ENCODE results near the gene SNAPC1.

The SNAPC1 gene

GRCh38 chr14:61812347-61813095, 50.3 kb downstream of the SNAPC1 start, which contains the start of gene SYT16:
Gene SYT16 (plus strand): TSS chr14:61812703.
- no peak for DNase-seq (ENCODE audit: low read depth)

- DNase-seq (ENCODE audit: low read depth): no peak
Observed at GRCh38 chr14:61813096-61813606, 50.9 kb downstream of the SNAPC1 start.

GRCh38 chr14:61822458-61822857, 60.2 kb downstream of the SNAPC1 start:
- no peak for DNase-seq (ENCODE audit: low read depth)

GRCh38 chr14:61832783-61833182, 70.6 kb downstream of the SNAPC1 start:
- no peak for DNase-seq (ENCODE audit: low read depth)

GRCh38 chr14:61836184-61836583, 74.0 kb downstream of the SNAPC1 start:
- DNase-seq (ENCODE audit: low read depth): no peak

- DNase-seq (ENCODE audit: low read depth): no peak
Observed at GRCh38 chr14:61836807-61837206, 74.6 kb downstream of the SNAPC1 start.

GRCh38 chr14:61837336-61838229, 75.4 kb downstream of the SNAPC1 start:
- peak; percentile 42 for DNase-seq (ENCODE audit: low read depth)

- DNase-seq (ENCODE audit: low read depth): no peak
Observed at GRCh38 chr14:61838661-61839245, 76.5 kb downstream of the SNAPC1 start.

GRCh38 chr14:61839507-61839906, 77.3 kb downstream of the SNAPC1 start:
- no peak for DNase-seq (ENCODE audit: low read depth)

- DNase-seq (ENCODE audit: low read depth): no peak
Observed at GRCh38 chr14:61841145-61841544, 78.9 kb downstream of the SNAPC1 start.
